CD4-positive, alpha-beta T cell (primary cell): ENCODE results near the gene LSR. TPM values are rescaled to one million over a fixed set of nuclear protein-coding genes. Genes with fewer than 3 reads are reported as not detected.

Experiments used
- ATAC-seq: fragments of 200-7000 bp; cut with Tn5 transposase; one replicate; pipeline ENCODE4 v1.10.0; 2022; ENCODE audit warnings: mild to moderate bottlenecking; ENCODE audit not compliant: poor library complexity
- CTCF ChIA-PET: fragments of 350-600 bp; sonication (Branson Sonifier 250); formaldehyde crosslinking; loops from one replicate; lab custom pipeline; 2021; ENCODE audit warnings: antibody characterized with exemption, inconsistent platforms; lab: Charles Lee
- POLR2A ChIA-PET: fragments of 350-600 bp; sonication (Branson Sonifier 250); formaldehyde crosslinking; loops from one replicate; lab custom pipeline; 2021; ENCODE audit warnings: antibody characterized with exemption, inconsistent platforms; lab: Charles Lee
- DNase-seq, 14 experiments: peaks; one replicate each; pipeline ENCODE4 v3.0.0-alpha.2; 2013 to 2020; ENCODE audit warnings: mixed read lengths in 2 of 14
- H3K27ac ChIP-seq, 2 donors: one replicate each; pipeline versions ENCODE4 v1.5.1 to v1.7.0; 2013; ENCODE audit warnings: low read length in 2 of 2, low read depth in 1 of 2, mild to moderate bottlenecking in 1 of 2
- H3K27me3 ChIP-seq, 2 experiments: 1 replicate in 1 of 2; 2 replicates in 1 of 2; pipeline versions ENCODE4 v1.6.1 to v1.7.0; 2013; ENCODE audit warnings: low read length in 2 of 2, control low read depth in 1 of 2, mild to moderate bottlenecking in 1 of 2, moderate library complexity in 1 of 2; ENCODE audit not compliant: insufficient read depth in 2 of 2, control insufficient read depth in 1 of 2
- H3K36me3 ChIP-seq: one replicate; pipeline ENCODE4 v1.6.1; 2013; ENCODE audit warnings: low read length, control low read depth; ENCODE audit not compliant: insufficient read depth
- H3K4me1 ChIP-seq: one replicate; pipeline ENCODE4 v1.6.1; 2013; ENCODE audit warnings: low read length, control low read depth; ENCODE audit not compliant: insufficient read depth
- H3K4me3 ChIP-seq: one replicate; pipeline ENCODE4 v1.5.1; 2013; ENCODE audit warnings: mild to moderate bottlenecking, low read length, moderate library complexity
- H3K9me3 ChIP-seq, 2 experiments: 1 replicate in 1 of 2; 2 replicates in 1 of 2; pipeline versions ENCODE4 v1.6.1 to v1.7.0; 2013; ENCODE audit warnings: low read length in 2 of 2, mild to moderate bottlenecking in 2 of 2, control low read depth in 1 of 2, moderate library complexity in 1 of 2; ENCODE audit not compliant: control insufficient read depth in 1 of 2, insufficient read depth in 1 of 2
- H3K27ac Mint-ChIP-seq: one replicate; pipeline ENCODE4 v1.8.0; 2020; ENCODE audit warnings: mixed read lengths
- H3K27me3 Mint-ChIP-seq: one replicate; pipeline ENCODE4 v1.8.0; 2021; ENCODE audit warnings: mixed read lengths
- H3K36me3 Mint-ChIP-seq: one replicate; pipeline ENCODE4 v1.8.0; 2021; ENCODE audit warnings: low read depth, mixed read lengths
- H3K4me1 Mint-ChIP-seq: one replicate; pipeline ENCODE4 v1.8.0; 2021; ENCODE audit warnings: low read depth, mixed read lengths
- H3K4me3 Mint-ChIP-seq: one replicate; pipeline ENCODE4 v1.8.0; 2020; ENCODE audit warnings: mild to moderate bottlenecking, mixed read lengths
- H3K9me3 Mint-ChIP-seq: one replicate; pipeline ENCODE4 v1.8.0; 2020; ENCODE audit warnings: mixed read lengths
- CTCF ChIP-seq: fragments of 200-600 bp; IDR thresholded peaks from one replicate; pipeline ENCODE4 v1.8.0; 2022; ENCODE audit warnings: antibody characterized with exemption, mild to moderate bottlenecking
- intact Hi-C, 2 experiments: fragments of 100-400 bp; cut with DNase I in 1 of 2; cut with micrococcal nuclease in 1 of 2; formaldehyde crosslinking; loops; one replicate each; pipeline versions ENCODE4 v1.15.1 to v1.9.0; 2023 to 2025; cut with DNase I, micrococcal nuclease
- polyA plus RNA-seq, 2 donors: library from polyadenylated mRNA; unstranded; fragments of 120-200 nt; gene quantifications; one replicate each; pipeline ENCODE4 v1.2.1, GENCODE V29; 2013
- total RNA-seq, 174 experiments: library from RNA in 2 of 174; stranded (reverse) in 2 of 174; gene quantifications; one replicate each; pipeline ENCODE4 v1.2.3 and lab custom pipeline; 2021 to 2026

Gene LSR
- 10 to 100 TPM; 45.0 to 47.9 TPM for total RNA-seq
- 28.7 TPM for polyA plus RNA-seq (2013, experiment 1 of 2)
- polyA plus RNA-seq (2013, experiment 2 of 2) = 26.9 TPM
- total RNA-seq (lab: John Stamatoyannopoulos, UW) = 7.7 to 92.9 (median 25.1) reads per million in 172 experiments

DNA sequence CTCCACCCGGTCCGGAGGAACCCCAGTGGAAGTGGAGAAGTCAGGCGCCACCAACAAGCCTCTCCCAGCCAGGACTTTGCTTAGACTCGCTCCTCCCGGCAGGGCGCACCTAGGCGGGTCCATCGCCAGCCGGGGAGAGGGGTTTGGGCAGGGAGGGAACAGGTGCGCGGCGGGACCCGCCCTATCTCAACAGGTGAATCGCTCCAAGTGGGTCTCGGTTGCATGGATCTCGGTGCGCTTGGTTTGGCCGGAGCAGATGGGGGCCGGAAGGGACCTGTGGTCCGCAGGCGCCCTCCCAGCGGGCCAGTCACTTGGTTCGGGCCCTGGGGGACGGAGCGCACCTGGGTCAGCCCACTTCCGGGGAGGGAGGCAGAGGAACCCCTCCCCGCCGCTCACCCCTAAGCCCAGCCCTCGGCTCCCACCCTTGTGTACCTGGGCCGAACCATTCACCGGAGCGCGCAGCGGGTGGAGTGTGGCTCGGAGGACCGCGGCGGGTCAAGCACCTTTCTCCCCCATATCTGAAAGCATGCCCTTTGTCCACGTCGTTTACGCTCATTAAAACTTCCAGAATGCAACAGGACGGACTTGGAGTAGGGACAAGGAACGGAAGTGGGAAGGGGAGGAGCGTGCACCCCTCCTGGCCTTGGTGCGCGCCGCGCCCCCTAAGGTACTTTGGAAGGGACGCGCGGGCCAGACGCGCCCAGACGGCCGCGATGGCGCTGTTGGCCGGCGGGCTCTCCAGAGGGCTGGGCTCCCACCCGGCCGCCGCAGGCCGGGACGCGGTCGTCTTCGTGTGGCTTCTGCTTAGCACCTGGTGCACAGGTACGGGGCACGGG, at the start of gene LSR:
LSR (plus strand) TSS at position 693 of the 836 bp plus-strand sequence; CDS start at position 714, 21 bp downstream.
- Mint-ChIP-seq H3K9me3 (no peaks in the 10 kb centered on the region), H3K4me3 (peak within 1 kb of the TSS; percentile 92), H3K4me1 (peaks cover 32% of the 10 kb centered on the region), H3K27ac (peak within 1 kb of the TSS; percentile 85), H3K27me3 (peaks cover 37% of the 10 kb centered on the region), H3K36me3 (peaks cover 23% of the 10 kb centered on the region)
- Histone ChIP-seq H3K36me3 (peaks cover 7% of the 10 kb centered on the region), H3K4me3 (peak within 1 kb of the TSS; percentile 86), H3K27ac (peak within 1 kb of the TSS; percentile 59 to 73), H3K27me3 (peaks cover 0 to 6% of the 10 kb centered on the region in 2 experiments), H3K4me1 (peaks cover 31% of the 10 kb centered on the region), H3K9me3 (no peaks in the 10 kb centered on the region)
- CTCF ChIA-PET = no interaction called here
- POLR2A ChIA-PET = interaction anchor here (0.6 to 1.0 kb wide), 2 partner anchors 20 to 42 kb away, joined by 3 read pairs; partner anchors contain the start of gene USF2
- TF ChIP-seq CTCF = no peak
- intact Hi-C loops = loop anchor here (5.0 to 10.0 kb wide), 3 partner anchors 41 to 219 kb away; no protein-coding TSS in a partner anchor
- DNase-seq (peak; percentile 56 to 86 (median 76)), ATAC-seq (peak; percentile 79)

GRCh38 chr19:35199481-35199880, 49.3 kb upstream of the LSR start:
- DNase-seq = no peak
- no peak overlapping the region for H3K4me3 Mint-ChIP-seq
- intact Hi-C loops = no loop called here
- ChIA-PET POLR2A (interaction anchor here (1.0 to 2.0 kb wide), 3 partner anchors 13 to 45 kb away, joined by 3 to 5 read pairs (median 4); partner anchors contain the start of gene FXYD5), CTCF (interaction anchor here (1.1 kb wide), 1 partner anchor 12 kb away, joined by 4 read pairs; no protein-coding TSS in a partner anchor)
- peaks cover 54% of the 10 kb centered on the region for H3K4me1 Mint-ChIP-seq
- no peaks in the 10 kb centered on the region for H3K9me3 Mint-ChIP-seq
- H3K27me3 Mint-ChIP-seq = no peaks in the 10 kb centered on the region
- Histone ChIP-seq H3K9me3 (no peaks in the 10 kb centered on the region), H3K27me3 (no peaks in the 10 kb centered on the region), H3K4me1 (peaks cover 26% of the 10 kb centered on the region), H3K36me3 (no peaks in the 10 kb centered on the region), H3K27ac (no peak overlapping the region), H3K4me3 (no peak overlapping the region)
- no peak for TF ChIP-seq CTCF
- ATAC-seq = no peak
- no peak overlapping the region for H3K27ac Mint-ChIP-seq
- H3K36me3 Mint-ChIP-seq = no peaks in the 10 kb centered on the region

- DNase-seq (no peak), ATAC-seq (no peak)
- intact Hi-C loops = no loop called here
- Mint-ChIP-seq H3K27me3 (no peaks in the 10 kb centered on the region), H3K27ac (peak overlapping the region; percentile 98), H3K4me3 (no peak overlapping the region), H3K36me3 (no peaks in the 10 kb centered on the region), H3K9me3 (no peaks in the 10 kb centered on the region), H3K4me1 (peaks cover 86% of the 10 kb centered on the region)
- ChIA-PET CTCF (interaction anchor here (0.7 to 1.5 kb wide), 3 partner anchors 9 to 49 kb away, joined by 3 to 6 read pairs (median 5); partner anchors contain the start of gene FXYD5), POLR2A (interaction anchor here (1.0 to 1.8 kb wide), 6 partner anchors 9 to 48 kb away, joined by 3 to 6 read pairs (median 4); no protein-coding TSS in a partner anchor)
- no peak overlapping the region for H3K4me3 ChIP-seq
- H3K4me1 ChIP-seq = peaks cover 61% of the 10 kb centered on the region
- no peaks in the 10 kb centered on the region for H3K9me3 ChIP-seq
- H3K36me3 ChIP-seq = no peaks in the 10 kb centered on the region
- TF ChIP-seq CTCF = no peak
- H3K27ac ChIP-seq = peak overlapping the region in 1 of 2 donors; percentile 84
- H3K27me3 ChIP-seq = no peaks in the 10 kb centered on the region
Observed at GRCh38 chr19:35202722-35203688, 45.8 kb upstream of the LSR start.
